ENCODE data around the gene RAVER1.

Gene RAVER1

GRCh38 chr19:10266706-10267105 lies 66.6 kb downstream of the RAVER1 start:
- DNase-seq, result no peak

Measured in AML-193 (cell line).